Dedifferentiated amniotic fluid mesenchymal stem cell (primary cell): Measurements from ENCODE around the gene PLCG2.
"Not testable (repeated sequence)": the region's sequence is repeated elsewhere in the genome, so short reads cannot be mapped to it uniquely, and the experiment has no call there.

Experiments
- DNase-seq: peaks from one replicate; pipeline ENCODE4 v3.0.0-alpha.2; 2016; ENCODE audit errors: extremely low spot score

PLCG2 gene

DNA sequence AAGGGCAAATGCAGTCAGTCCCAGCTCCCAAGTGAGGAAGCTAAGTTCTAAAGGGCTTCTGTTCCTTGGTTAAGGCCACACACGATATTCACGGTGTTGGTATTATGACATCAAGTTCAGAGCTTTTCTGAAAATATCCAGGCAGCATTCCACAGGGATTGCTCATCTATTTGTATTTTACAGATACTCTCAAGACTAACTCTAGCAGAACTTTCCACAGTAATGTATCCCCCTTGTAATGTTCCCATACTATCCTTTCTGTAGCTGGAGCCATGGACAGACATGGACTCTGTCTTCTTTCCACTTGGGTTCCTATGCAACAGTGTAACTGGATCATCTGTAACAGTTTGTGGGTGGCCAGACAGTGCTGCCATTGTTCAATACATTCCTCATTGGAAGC lies 218.6 kb downstream of the PLCG2 start:
- DNase-seq, result peak; percentile 68

DNA sequence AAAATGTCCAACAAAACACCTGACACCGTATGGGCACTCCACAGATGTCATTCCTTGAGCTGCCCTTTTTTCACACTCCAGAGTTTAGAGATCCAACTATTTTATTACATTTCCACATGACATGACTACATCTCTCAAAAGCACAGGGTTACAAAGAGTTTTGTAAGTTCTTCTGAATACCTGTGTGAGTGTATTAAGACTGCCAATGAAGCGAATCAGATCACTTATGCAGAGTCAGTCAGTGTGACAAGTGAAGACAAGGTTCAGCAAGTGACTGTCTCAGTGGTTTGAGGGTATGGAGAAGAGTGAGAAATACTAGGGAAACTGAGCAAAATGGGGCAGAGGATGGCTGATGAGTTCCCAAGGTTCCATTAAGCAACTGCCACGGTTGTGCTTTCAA lies 223.7 kb downstream of the PLCG2 start:
- no peak for DNase-seq

DNA sequence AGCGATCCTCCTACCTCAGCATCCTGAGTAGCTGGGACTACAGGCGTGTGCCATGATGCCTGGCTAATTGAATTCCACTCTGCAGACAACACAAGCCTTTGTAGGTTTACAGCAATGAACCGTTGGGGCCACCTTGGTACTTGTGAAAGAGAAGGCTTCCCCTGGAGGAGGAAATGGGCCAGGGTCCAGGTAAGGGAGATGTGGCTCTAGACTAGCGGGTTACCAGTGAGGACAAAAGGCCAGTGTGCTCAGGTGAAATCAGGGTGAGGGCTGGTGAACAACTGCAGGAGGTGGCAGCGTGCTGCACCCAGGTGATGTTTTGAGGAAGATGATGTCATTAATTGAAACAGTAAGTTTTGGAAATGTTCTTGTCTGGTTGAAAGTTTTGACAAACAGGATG lies 225.5 kb downstream of the PLCG2 start:
- no peak for DNase-seq

DNA sequence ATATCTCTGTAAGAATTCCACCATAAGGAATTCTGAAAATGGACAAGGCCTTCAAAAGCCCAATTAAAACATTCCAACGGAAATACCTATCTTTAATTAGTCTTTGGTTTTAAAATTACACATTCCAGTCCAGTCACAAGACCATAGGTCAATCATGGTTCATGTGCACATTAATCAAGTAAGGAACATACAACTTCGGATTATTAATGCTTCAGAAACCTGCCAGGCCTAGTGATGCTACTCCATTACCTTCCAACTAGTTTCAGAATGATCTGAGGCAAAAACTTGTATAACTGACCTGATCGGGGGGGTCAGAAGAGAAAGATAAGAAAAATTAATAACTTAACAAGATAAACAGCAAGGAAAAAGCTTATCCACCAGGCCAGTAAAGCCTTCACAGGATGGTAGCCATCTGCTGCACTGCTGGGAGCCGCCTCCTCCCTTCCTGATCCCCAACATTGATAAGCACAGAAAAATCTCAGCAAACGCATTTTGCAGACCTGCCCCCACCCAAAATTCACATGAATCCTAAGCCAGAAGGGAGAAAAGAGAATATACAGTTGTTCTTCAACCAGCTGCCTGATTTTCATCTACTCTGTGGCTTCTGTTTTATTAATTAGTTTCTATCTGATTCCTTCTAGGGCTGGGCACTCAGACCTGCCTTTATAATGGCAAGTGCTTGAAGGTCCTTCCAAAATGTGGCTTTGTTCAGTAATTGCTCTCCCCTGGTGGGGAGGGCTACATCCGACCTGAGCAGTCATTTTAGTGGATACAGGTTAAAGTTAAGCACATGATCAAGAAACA lies 226.1 kb downstream of the PLCG2 start:
- no peak for DNase-seq

DNA sequence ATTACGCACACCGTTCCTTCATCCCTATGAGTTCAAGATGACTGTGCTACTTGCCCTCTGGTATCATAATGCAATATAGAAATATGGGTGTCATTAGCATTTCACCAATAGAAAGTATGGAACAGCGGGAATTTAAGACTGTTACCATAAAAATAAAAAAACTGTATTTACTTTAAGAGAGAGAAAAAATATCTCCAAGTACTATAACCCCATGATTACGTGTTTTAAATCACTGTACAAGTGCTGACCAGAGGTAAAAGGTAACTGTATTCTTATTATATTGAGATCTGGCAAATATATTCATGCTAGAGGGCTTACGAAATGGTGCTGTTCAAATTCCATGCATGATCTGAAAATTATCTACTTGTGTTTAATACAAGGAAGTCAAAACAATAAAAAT lies 226.9 kb downstream of the PLCG2 start:
- no peak for DNase-seq

DNA sequence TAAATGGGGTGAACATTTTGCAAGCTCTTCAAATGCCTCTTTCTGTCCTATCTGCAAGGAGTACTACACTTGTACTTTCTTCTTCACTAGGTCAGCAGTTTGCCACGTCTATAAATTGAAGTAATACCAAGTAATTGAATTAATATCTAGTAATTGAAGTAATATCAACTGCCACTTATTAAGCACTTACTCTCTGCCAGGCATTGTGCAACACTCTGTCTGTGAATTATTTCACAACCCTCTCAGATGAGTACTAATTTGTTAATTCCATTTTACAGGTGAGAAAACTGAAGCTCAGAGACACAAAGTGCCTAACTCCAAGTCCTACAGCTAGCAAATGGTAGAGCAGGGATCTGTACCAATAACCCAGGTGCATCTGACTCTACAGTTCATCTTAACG lies 228.1 kb downstream of the PLCG2 start:
- DNase-seq, result no peak

DNA sequence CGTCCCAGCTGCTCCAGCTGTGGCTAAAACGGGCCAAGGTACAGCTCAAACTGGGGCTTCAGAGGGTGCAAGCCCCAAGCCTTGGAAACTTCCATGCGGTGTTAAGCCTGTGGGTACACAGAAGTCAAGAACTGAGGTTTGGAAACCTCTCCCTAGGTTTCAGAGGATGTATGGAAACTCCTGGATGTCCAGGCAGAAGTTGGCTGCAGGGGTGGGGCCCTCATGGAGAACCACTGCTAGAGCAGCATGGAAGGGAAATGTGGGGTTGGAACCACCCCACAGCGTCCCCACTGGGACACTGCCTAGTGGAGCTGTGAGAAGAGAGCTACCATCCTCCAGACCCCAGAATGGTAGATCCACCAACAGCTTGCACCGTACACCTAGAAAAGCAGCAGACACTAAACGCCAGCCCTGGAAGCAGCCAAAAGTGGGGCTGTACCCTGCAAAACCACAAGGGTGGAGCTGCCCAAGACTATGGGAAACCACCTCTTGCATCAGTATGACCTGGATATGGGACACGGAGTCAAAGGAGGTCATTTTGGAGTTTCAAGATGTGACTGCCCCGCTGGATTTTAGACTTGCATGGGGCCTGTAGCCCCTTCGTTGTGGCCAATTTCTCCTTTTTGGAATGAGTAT lies 230.0 kb downstream of the PLCG2 start:
- DNase-seq, result no peak

DNA sequence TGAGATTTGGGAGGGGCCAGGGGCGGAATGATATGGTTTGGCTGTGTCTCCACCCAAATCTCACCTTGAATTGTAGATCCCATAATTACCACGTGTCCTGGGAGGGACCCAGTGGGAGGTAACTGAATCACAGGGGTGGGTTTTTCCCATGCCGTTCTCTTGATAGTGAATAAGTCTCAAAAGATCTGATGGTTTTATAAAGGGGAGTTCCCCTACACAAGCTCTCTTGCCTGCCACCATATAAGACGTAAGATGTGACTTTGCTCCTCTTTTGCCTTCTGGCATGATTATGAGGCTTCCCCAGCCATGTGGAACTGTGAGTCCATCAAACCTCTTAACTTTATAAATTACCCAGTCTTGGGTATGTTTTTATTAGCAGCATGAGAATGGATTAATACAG lies 230.7 kb downstream of the PLCG2 start:
- not testable (repeated sequence) for DNase-seq

DNA sequence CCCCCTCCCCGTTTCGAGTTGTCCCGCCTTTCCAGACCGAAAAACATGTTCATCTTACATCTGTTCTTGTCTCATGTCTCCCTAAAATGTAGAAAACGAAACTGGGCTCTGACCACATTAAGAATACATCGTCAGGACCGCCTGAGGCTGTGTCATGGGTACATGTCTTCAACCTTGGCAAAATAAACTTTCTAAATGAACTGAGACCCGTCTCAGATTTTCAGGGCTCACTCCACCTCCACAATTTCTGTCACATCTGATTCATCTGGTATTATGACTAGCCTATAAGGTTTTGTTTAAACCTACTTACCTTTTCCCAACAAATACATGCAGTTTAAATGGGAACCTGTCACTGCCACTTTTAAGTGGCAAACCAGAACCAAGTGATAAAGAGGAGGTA lies 231.6 kb downstream of the PLCG2 start:
- DNase-seq, result no peak

DNA sequence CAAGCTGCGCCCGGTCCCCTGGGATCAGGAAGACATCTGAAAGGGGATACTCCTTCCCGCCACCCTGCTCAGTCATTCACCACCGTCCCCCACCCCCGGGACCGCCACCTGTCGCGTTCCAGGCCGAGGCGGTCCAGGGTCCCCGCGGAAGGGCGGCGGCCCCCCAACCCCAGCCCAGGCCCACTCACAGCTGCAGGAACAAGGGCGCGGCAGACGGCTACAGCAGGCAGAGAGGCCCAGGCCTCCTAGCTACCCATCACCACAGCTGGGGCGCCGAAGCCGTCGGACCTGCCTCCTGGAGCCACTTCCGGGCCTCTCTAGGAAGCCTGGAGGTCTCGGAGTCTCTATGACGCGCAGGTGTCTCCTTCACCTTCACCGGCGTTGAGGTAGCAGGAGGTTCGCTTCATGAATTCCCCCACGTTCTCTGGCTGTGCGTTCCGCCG lies 232.1 kb downstream of the PLCG2 start, which contains the start of gene SDR42E1:
Gene SDR42E1, minus strand, starts transcription at position 272 of the 443 bp plus-strand sequence. CDS start 10,612 bp downstream, outside the sequence.
- no peak for DNase-seq
